Adipose tissue (tissue), 3 donors: ENCODE data around the gene TTC7B. TPM values are rescaled to one million over a fixed set of nuclear protein-coding genes. Genes with fewer than 3 reads are reported as not detected.

Experiments used
- H3K27ac ChIP-seq: one replicate; pipeline ENCODE4 v1.5.1; 2013; ENCODE audit warnings: low read depth, low read length
- WGBS, 3 donors: extraction: QIAGEN DNeasy Blood & Tissue Kit; methylation state at CpG; one replicate each; pipeline ENCODE4 v1.1.7; 2013; 5-methylcytosine and 5-hydroxymethylcytosine counted together
- polyA plus RNA-seq, 3 donors: library from polyadenylated mRNA; stranded (reverse); fragments of 200-250 nt; gene quantifications; one replicate each; pipeline ENCODE4 v1.2.3, GENCODE V29; 2013
- donor health status: healthy with polysubstance abuse.
- donor health status: Bipolar disorder and iron deficiency.
- donor health status: healthy.

The TTC7B gene
- polyA plus RNA-seq, 3 donors, result 14.1 to 35.1 (median 19.7) TPM

- 85 to 93% (median 93%) methylated on average over 7 of the region's 7 CpGs for WGBS, 3 donors
- no peak overlapping the region for H3K27ac ChIP-seq
These were observed 258.7 kb downstream of the TTC7B start for GRCh38 chr14:90557516-90557915.

GRCh38 chr14:90556666-90557450 is 259.4 kb downstream of the TTC7B start:
- WGBS, 3 donors, result 94 to 99% (median 95%) methylated on average over 12 of the region's 12 CpGs
- H3K27ac ChIP-seq, result no peak overlapping the region

DNA sequence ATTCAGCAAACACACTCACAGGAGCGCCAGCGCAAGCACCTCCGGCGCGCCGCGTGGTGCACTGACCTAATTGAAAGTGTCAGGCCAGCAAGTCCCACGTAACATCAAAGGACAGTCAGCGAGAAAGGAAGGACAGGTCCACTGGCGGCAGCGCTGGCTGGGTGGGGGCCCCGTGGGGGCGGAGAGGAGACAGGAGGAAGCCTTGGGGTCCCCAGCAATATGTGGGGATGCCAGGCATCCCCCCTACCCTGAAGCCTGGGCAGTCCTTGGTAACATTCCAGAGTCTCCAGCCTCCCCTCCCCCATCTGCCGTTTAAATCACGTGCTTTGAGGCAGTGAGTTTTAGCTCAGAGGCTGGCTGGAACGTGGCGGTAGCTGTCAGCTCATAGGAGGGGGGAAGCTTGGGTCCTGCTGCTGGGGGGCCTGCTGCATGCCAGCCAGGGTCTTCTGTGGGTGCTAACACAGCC is 260.2 kb downstream of the TTC7B start:
- H3K27ac ChIP-seq, result no peak overlapping the region
- 36 to 75% (median 70%) methylated on average over 17 of the region's 17 CpGs for WGBS, 3 donors

- 81 to 89% (median 87%) methylated on average over 21 of the region's 21 CpGs for WGBS, 3 donors
- no peak overlapping the region for H3K27ac ChIP-seq
These were observed 260.9 kb downstream of the TTC7B start for GRCh38 chr14:90555126-90556011.

DNA sequence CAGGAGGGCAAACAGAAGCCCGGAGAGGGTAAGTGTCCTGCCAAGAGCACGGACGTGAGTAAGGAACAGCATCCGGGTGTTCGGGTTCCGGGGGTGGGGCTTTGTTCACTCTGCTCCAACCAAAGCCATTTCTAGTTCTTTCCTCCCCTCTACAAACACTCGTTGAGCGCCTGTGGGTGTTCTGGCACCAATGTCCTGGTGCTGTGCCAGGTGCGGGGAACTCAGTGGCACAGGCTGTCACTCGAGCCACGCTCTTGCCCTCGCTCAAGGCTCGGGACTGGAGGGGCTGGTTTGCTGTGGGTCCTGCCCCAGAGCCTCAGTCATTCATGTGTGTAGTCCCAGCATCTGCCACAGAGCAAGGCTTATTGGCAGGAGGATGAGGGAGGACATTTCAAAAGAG is 261.9 kb downstream of the TTC7B start:
- WGBS, 3 donors, result 75 to 92% (median 87%) methylated on average over 13 of the region's 13 CpGs
- H3K27ac ChIP-seq, result no peak overlapping the region

- H3K27ac ChIP-seq, result no peak overlapping the region
- 79 to 85% (median 83%) methylated on average over 9 of the region's 9 CpGs for WGBS, 3 donors
These were observed 262.3 kb downstream of the TTC7B start for GRCh38 chr14:90553921-90554336.

DNA sequence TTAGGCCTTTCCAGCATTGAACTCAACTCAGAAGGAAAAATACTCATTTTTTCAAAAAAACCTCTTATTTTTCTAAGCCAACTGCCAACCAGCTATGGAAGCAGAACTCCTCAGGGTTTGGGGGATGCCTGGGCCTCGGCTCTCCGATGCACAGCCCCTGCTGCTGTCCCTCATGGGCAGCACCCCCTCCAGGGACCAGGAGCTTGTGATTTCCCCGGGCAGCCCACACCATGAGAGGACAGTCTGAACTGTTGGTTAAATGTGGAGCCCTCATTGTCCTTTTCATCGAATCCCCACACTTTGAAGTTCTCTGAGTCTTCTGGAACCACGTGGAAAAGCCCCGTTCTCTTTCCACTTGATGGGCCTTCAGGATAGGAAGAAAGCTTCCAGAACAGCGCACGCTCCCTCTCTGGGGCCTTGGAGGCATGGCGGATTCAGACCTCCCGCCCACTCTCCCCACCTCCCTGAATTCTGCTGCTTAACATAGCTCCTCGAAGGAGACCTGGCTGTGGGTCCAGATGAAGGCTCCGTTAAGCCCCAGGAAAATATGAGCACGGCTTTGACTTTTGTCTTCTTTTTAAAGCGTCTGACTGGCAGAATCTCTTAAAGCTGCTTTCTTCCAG is 262.8 kb downstream of the TTC7B start:
- WGBS, 3 donors, result 88 to 92% (median 89%) methylated on average over 14 of the region's 14 CpGs
- H3K27ac ChIP-seq, result no peak overlapping the region

DNA sequence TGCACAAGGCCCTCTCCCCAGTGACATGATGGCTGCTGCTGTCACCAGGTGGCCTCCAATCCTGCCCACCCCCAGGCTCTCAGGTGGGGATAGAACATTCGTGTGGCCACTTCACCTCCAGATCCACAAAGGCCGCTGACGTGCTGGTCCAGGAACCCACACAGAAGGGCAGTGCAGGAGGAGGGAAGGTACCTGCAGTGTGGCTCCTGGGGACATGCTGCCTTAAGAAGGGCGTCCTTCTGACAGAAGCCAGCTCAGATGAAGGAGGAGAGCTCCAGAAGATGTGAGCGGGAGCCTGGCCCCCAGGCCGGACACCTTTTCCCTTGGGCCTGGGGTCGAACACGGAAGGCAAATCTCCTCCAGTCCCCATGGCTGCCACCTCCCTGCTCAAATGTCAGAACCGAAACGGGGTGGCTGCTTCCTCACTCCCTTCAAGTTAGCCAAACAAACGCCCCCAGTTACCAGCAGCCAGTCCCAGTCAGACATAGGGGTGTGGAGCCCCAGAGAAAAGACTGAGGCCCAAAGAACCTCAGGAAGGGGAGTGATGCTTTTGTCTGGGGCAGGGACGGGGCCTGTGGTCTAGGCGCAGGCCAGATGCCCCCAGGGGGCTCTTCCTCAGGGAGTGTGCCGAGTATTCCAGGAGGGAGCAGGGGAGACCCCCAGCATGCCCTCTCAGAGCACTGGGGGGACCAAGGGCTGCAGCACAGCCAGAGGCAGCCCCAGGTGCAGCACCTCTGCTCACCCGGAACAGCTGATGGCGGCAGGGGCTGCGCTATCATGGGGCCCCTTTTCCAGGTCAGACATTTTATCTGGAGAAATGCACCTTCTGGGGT is 263.5 kb downstream of the TTC7B start:
- 92 to 95% (median 93%) methylated on average over 17 of the region's 17 CpGs for WGBS, 3 donors
- H3K27ac ChIP-seq, result no peak overlapping the region

DNA sequence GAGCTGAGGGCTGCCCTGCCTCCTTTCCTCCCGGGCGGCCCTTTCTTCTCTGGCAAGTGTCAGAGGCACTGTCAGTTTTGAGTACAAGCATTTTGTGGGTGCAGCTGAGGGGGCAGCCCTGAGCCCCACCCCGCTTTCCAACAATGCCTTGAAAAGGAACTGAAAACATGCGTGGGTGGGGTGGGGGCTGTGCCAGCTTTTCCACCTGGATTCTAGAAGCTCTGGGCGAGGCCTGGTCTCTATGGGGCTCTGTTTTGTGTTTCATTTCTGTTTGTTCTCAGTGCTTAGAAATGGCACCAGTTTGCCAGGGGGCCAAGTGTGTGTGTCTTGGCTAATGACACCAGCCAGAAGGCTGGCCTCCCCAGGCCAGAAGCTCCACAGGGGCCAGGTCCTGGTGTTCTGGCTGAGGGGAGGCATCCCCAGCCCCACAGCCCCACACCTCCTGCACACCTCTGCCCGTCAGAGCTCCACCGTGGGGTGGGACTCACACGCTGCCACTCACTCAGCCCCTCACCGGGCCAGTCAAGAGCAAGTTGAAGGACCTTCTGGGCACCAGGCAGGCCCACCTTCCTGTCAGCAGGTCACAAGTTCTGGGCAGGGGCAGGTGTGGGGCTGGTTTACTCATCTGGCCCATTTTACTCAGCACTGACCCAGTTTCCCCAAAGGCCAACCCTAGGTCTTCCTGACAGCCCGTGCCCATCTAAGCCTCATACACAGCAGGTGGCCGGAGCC is 264.3 kb downstream of the TTC7B start:
- H3K27ac ChIP-seq, result no peak overlapping the region
- WGBS, 3 donors, result 86 to 90% (median 88%) methylated on average over 11 of the region's 11 CpGs

GRCh38 chr14:90551070-90551704 is 265.0 kb downstream of the TTC7B start:
- WGBS, 3 donors, result 87 to 92% (median 88%) methylated on average over 6 of the region's 6 CpGs
- H3K27ac ChIP-seq, result no peak overlapping the region

DNA sequence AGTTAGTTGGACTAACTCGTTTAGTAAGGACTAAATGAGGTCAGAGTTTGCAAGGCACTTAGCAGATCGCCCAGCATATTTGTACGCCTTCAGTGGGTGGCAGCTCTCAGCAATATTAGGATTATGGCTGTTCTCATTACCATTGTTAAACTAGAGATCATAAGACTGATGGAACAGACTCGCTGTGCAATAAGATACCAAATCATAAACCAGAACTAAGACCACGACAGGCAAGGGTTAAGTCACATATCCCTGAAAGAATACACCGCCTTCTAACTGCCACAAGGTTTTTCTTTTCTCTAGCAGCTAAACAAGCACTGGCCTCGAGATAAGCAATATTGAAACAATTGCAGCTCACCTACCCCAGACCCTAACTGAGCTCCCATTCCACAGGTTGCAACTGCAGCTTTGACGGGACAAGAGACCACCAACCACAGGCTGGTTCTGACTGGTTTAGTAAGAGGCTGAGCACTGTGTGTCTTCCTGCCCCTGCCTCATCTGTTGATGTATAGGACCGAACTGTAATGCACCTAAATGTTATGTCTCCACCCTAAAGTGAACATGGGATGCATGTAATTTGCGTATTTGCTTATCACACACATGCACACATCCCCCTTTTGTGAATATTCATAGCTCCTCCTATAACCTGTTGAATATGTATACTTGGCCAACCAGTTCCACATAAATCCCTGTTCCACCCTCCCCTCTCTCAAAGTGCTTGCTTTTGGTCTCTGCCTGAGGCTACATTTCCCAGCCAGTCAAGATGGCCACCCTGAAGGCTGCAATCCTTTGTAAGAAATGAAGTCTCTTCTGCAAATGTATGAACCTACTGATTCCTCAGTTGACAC is 266.2 kb downstream of the TTC7B start:
- no peak overlapping the region for H3K27ac ChIP-seq
- 78 to 94% (median 87%) methylated on average over 10 of the region's 10 CpGs for WGBS, 3 donors

- 90 to 95% (median 94%) methylated on average over 3 of the region's 3 CpGs for WGBS, 3 donors
- no peak overlapping the region for H3K27ac ChIP-seq
These were observed 267.8 kb downstream of the TTC7B start for GRCh38 chr14:90548455-90548854.

DNA sequence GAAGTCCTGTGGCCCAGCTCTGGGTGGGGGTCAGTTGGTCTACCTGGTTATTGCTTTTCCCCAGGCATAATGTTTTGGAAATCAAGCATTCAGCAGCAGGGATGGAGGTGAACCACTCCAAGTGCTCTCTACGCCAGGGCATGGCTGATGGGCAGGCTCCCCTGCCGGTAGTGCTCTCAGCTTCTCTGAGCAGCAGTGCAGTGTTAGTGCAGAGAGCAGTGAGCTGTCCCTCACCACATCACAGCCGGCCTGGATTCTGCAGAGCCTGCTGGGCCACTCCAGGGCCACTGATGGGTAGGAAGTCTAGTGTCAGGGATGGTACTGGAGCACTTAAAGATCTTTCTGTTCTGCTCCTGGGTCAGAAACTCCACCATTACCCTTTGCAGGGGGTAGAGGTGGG is 268.3 kb downstream of the TTC7B start:
- 89 to 92% (median 91%) methylated on average over 3 of the region's 3 CpGs for WGBS, 3 donors
- H3K27ac ChIP-seq, result no peak overlapping the region

- H3K27ac ChIP-seq, result no peak overlapping the region
- 95 to 96% (median 95%) methylated on average over 10 of the region's 10 CpGs for WGBS, 3 donors
These were observed 269.0 kb downstream of the TTC7B start for GRCh38 chr14:90547250-90547649.

DNA sequence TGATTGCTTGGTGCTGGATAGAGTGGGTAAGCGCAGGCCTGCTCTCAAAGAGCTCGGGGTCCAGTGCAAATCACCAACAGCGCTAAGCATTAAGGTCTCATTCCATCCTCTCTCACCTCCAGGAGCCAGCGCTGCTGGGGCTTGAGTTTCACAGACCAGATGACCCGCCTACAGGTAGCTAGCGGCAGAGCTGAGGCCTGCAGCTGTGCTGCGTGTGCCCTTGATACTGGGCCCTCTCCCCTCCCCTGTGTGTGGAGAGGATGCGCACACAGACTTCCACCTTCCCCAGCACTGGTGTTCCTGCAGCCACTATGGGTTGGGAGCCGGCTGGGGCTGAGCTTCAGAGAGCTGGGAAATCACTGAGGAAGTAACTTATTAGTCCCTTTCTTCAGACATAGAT is 269.5 kb downstream of the TTC7B start:
- 79 to 91% (median 84%) methylated on average over 9 of the region's 9 CpGs for WGBS, 3 donors
- H3K27ac ChIP-seq, result no peak overlapping the region
